H1 (cell line): ENCODE measurements around the gene XPO1. TPM values are rescaled to one million over a fixed set of nuclear protein-coding genes. Genes with fewer than 3 reads are reported as not detected.

Experiments
- HDAC2 ChIP-seq, 2 experiments: fragments of 300-600 bp in 1 of 2; sonication (generic) in 1 of 2; IDR thresholded peaks; 2 replicates each; pipeline ENCODE4 v1.6.1; 2011 to 2012; ENCODE audit warnings: low read depth in 2 of 2, low read length in 2 of 2, mild to moderate bottlenecking in 2 of 2, moderate library complexity in 2 of 2, borderline replicate concordance in 1 of 2, inconsistent platforms in 1 of 2
- NRF1 ChIP-seq: IDR thresholded peaks from 2 replicates; pipeline ENCODE4 v1.6.1; 2011; ENCODE audit warnings: mild to moderate bottlenecking, low read depth, low read length, improper control_type of control experiment
- RAD21 ChIP-seq, 2 experiments: IDR thresholded peaks in 1 of 2; conservative IDR thresholded peaks in 1 of 2; 2 replicates each; pipeline ENCODE4 v1.6.1; 2011; ENCODE audit warnings: low read depth in 2 of 2, low read length in 2 of 2, improper control_type of control experiment in 1 of 2, inconsistent platforms in 1 of 2, mild to moderate bottlenecking in 1 of 2, moderate library complexity in 1 of 2
- polyA plus RNA-seq, 7 experiments: library from polyadenylated mRNA; depleted of rRNA in 3 of 7; stranded (reverse) in 5 of 7; unstranded in 2 of 7; fragments of >200 nt in 5 of 7; fragments of 200-250 nt in 2 of 7; gene quantifications; 1 replicate in 5 of 7; 2 replicates in 1 of 7; 4 replicates in 1 of 7; pipeline versions ENCODE4 v1.2.1 to v1.2.3, GENCODE V29; 2011 to 2013; ENCODE audit warnings: missing spikeins in 2 of 7, mixed read lengths in 2 of 7
- total RNA-seq: library from RNA; stranded (reverse); fragmentation: NEBNext Ultra II Directional; extraction: Animal tissue kit (Norgen Biotek cat#: 25700); gene quantifications from 2 replicates; pipeline ENCODE4 v1.2.1, GENCODE V29; 2021
- TF ChIP-seq, protein P1 (sequence below): IDR thresholded peaks from 2 replicates; pipeline ENCODE4 v1.6.1; 2012; ENCODE audit warnings: inconsistent platforms

Gene XPO1
- total and polyA plus RNA-seq, 2 of the 8 experiments (the other 6 are each of a cell fraction or from before 2014, with no cell fraction given): 110 to 296 TPM

DNA sequence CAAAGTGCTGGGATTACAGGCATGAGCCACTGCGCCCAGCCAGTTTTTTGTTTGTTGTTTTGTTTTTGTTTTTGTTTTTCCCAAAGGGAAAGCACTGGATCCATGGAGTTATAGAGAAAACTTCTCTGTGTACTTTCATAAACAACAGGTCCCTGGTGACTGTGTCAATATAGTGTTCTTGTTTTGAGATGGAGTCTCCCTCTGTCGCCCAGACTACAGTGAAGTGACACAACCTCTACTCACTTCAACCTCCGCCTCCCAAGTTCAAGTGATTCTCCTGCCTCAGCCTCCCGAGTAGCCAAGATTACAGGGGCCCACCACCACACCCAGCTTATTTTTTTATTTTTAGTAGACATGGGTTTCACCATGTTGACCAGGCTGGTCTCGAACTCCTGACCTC lies 83.8 kb downstream of the XPO1 start (continued):
- TF ChIP-seq RAD21 (IDR thresholded peaks at IDR 0.05 in 1 of 2, conservative IDR thresholded peaks at IDR 0.05 in 1 of 2; ENCODE audit: low read depth in 2 of 2, low read length in 2 of 2) (no peak), NRF1 (no peak), HDAC2 (IDR thresholded peaks at IDR 0.05; ENCODE audit: borderline replicate concordance in 1 of 2, low read depth in 2 of 2, low read length in 2 of 2) (no peak)
- TF ChIP-seq, protein P1, sequence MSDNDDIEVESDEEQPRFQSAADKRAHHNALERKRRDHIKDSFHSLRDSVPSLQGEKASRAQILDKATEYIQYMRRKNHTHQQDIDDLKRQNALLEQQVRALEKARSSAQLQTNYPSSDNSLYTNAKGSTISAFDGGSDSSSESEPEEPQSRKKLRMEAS: no peak
